HG02642 (cell line): ENCODE data around the gene EEF1A1.
"Not testable (repeated sequence)": the region's sequence is repeated elsewhere in the genome, so short reads cannot be mapped to it uniquely, and the experiment has no call there.

Source experiments
- ATAC-seq: cut with Tn5 transposase; IDR thresholded peaks from one replicate; pipeline ENCODE4 v1.9.1; 2021; ENCODE audit warnings: mild to moderate bottlenecking; ENCODE audit not compliant: unreplicated experiment, poor library complexity

The EEF1A1 gene

DNA sequence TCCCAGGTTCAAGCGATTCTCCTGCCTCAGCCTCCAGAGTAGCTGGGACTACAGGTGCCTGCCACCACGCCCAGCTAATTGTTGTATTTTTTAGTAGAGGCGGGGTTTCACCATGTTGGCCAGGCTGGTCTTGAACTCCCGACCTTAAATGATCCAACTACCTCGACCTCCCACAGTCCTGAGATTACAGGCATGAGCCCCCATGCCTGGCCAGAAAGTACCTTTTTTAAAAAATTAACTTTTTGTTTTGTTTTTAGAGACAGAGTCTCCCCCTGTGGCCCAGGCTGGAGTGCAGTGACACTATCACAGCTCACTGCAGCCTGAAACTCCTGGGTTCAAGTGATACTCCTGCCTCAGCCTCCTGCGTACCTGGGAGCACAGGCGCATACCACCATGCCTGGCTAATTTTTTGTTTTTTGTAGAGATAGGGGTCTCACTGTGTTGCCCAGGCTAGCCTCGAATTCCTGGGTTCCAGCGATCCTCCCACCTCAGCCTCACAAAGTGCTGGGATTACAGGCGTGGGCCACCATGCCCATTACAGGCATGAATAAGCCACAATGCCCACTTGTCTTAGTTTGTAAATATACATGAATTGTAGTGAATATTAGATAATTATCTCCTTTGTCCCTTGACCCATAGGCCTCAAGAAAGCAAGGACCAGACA, 17.4 kb upstream of the EEF1A1 start:
- ATAC-seq: no peak

DNA sequence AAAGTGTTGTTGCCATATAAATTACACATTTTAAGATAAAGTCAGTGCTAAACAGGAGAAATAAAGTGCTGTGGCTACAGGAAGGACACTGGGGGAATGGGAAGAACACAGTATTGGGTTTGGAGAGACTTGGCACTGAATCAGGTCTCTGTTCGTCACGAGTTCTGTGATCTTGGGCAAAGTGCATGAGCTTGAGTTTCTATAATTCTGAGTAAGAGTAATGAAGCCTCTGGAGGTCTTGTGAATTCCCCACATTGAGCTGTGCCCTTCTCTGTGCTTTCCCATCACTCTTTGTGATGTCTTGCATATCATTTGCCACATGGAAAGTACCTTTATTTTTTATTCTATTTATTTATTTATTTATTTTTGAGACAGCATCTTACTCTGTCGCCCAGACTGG, 16.8 kb upstream of the EEF1A1 start:
- ATAC-seq: no peak

GRCh38 chr6:73534628-73535027, 13.8 kb upstream of the EEF1A1 start:
- no peak for ATAC-seq

GRCh38 chr6:73532293-73532692, 11.5 kb upstream of the EEF1A1 start:
- ATAC-seq: no peak

GRCh38 chr6:73528897-73529296, 8.1 kb upstream of the EEF1A1 start:
- no peak for ATAC-seq

DNA sequence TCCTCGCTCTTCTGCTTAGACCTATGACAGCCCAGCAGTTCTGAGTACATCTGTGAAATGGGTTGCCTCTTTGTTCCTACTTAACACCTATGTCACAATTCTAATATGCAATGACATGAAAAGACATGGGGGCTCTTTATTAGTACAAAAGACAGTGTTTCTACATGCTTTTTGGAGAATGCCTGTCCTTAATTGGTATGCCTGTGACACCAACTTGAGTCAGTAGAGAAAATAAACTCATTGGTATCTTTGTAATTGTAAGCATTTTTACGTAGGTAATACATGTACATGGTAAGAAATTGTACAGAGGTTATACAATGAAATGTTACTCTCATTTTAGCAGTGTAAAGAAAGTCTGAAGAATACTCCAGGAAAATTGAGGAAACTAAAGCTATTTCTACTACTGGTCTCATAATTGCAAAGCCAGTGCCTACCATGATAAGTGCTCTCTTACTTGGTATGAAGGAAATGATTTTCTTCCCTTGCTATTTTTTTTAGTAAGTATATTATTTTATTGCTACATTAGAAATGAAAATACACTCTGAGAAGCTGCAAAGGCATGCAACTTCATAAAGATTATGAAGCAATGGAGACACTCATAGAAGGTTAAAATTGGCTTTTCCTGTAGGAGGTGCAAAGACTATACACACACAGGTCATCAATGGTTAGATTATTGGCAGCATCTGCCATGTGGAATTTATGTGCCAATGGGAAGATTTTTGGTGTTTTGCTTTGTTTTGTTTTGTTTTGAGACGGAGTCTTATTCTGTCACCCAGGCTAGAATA, 4.9 kb upstream of the EEF1A1 start:
- ATAC-seq: no peak

- peak; percentile 44 for ATAC-seq
Observed at GRCh38 chr6:73523434-73524123, 2.7 kb upstream of the EEF1A1 start.

DNA sequence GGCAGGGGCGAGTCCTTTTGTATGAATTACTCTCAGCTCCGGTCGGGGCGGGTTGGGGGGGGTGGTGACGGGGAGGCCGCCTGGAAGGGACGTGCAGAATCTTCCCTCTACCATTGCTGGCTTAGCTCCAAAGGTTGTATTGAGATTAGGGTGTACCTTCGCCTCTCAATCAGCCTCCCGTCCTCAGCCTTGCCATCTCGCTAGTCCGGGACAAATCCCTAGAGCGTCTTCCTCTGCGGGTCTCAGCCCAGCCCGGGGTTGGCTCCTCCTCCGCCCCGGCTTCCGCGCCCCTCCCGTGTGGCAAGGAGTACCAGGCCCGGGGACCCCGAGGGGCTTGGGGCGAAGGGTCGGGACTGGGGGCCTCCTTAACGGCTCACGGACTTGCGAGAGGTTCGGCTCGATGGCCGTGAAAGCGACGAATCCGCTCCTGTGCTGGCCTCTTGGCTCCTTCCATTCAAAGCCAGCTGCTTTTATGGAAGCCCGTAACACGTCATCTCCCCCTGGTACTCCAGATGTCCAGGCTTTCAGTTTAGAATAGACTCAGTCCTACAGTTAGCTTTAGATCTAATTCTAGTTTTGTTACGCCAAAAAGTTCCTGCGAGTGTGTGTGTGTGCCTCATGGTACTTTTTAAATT, 636 bp upstream of the EEF1A1 start:
- ATAC-seq: peak; percentile 46

GRCh38 chr6:73519926-73520687, 725 bp downstream of the EEF1A1 start:
- ATAC-seq: peak; percentile 15

GRCh38 chr6:73518982-73519881, 1.6 kb downstream of the EEF1A1 start:
- not testable (repeated sequence) for ATAC-seq

GRCh38 chr6:73518100-73518981, 2.5 kb downstream of the EEF1A1 start:
- not testable (repeated sequence) for ATAC-seq

DNA sequence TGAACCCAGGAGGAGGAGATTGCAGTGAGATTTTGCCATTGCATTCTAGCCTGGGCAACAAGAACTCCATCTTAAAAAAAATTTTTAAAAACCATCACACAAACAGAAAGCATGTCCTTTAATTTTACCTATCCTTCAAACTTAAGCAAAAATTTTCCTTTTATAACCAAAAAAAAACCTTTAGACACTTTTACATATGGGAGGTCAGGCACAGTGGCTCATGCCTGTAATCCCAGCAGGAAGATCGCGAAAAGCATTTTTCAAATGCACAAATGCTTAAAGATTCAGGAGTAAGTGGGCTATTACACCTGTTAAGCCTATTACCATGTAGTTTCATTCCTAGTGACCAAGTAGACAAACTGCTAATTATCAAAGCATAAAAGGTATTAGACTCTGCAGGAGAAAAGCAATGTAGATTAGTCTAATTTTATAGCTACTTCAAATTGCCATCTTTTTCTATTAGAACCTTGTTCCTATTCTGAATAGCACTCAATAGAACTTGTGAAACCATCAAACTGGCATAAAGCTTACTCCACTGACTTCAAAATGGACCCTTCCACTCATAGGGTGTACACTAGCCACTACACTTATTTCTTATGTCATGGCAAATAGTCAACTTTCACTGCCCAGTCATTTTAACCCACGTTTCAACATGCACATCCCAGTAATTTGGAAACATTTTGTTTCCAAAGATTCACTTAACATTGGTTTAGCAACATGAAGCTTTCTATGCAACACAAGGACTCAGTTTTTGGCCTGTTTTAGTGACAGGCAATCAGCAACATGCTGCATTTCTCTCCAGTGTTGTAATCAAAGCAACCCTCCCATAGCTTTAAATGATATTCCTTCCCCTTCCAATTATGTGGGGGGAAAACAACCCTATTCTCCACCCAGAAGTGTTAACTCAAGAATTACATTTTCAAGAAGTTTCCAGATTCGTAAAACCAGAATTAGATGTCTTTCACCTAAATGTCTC, 4.0 kb downstream of the EEF1A1 start:
- no peak for ATAC-seq

GRCh38 chr6:73515204-73515655, 5.6 kb downstream of the EEF1A1 start:
- ATAC-seq: peak; percentile 36

- ATAC-seq: no peak
Observed at GRCh38 chr6:73514746-73515110, 6.1 kb downstream of the EEF1A1 start.

GRCh38 chr6:73513496-73513854, 7.4 kb downstream of the EEF1A1 start:
- no peak for ATAC-seq

DNA sequence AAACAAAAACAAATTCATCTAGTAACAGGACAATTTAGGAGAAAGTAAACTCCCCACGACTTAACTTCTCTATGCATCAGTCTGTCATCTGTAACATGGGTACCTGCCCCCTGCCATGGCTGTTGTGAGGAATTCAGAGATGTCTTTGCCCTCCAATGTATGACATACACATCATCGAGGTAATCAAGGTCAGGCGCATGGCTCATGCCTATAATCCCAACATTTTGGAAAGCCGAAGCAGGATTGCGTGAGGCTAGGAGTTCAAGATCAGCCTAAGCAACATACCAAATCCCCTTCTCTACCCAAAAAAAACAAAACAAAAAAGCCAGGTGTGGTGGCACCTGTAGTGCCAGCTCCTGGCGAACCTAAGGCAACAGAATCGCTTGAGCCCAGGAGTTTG, 9.0 kb downstream of the EEF1A1 start:
- no peak for ATAC-seq

- ATAC-seq: no peak
Observed at GRCh38 chr6:73509851-73510250, 11.0 kb downstream of the EEF1A1 start.
